Large intestine (tissue), 12 donors: ENCODE data around the gene ZNG1F. TPM values are rescaled to one million over a fixed set of nuclear protein-coding genes. Genes with fewer than 3 reads are reported as not detected.
"Not testable (repeated sequence)": the region's sequence is repeated elsewhere in the genome, so short reads cannot be mapped to it uniquely, and the experiment has no call there.

Experiments
- DNase-seq, 2 donors: peaks; one replicate each; pipeline versions ENCODE4 v3.0.0 to v3.0.0-alpha.2; 2013
- H3K27ac ChIP-seq: one replicate; pipeline ENCODE4 v1.5.1; 2013; ENCODE audit warnings: low read length
- H3K27me3 ChIP-seq: 2 replicates; pipeline ENCODE4 v1.6.1; 2013; ENCODE audit warnings: low read length; ENCODE audit not compliant: control insufficient read depth, insufficient read depth
- H3K36me3 ChIP-seq: 2 replicates; pipeline ENCODE4 v1.6.1; 2013; ENCODE audit warnings: low read length; ENCODE audit not compliant: control insufficient read depth, insufficient read depth
- H3K4me1 ChIP-seq: one replicate; pipeline ENCODE4 v1.6.1; 2013; ENCODE audit warnings: low read length; ENCODE audit not compliant: control insufficient read depth, insufficient read depth
- H3K4me3 ChIP-seq: one replicate; pipeline ENCODE4 v1.5.1; 2013; ENCODE audit warnings: low read length
- H3K9me3 ChIP-seq: one replicate; pipeline ENCODE4 v1.6.1; 2013; ENCODE audit warnings: mild to moderate bottlenecking, low read depth, low read length, moderate library complexity; ENCODE audit not compliant: control insufficient read depth
- WGBS: methylation state at CpG from one replicate; pipeline ENCODE4 v1.1.5; 2013; ENCODE audit warnings: low lambda C conversion rate; ENCODE audit not compliant: insufficient coverage; 5-methylcytosine and 5-hydroxymethylcytosine counted together
- long read RNA-seq, 11 donors: transcript quantifications; one replicate each; lab custom pipeline, GENCODE V29; 2026
- polyA plus RNA-seq: library from polyadenylated mRNA; unstranded; fragments of 120-200 nt; gene quantifications from one replicate; pipeline ENCODE4 v1.2.1, GENCODE V29; 2013

Gene ZNG1F
- polyA plus RNA-seq = 27.5 TPM
- long read RNA-seq, donor 1, partial matches to known transcripts = 5 of 6 reads
- long read RNA-seq, donor 1, other reads (novel, unspliced or antisense) = 0 of 6 reads
- long read RNA-seq, donor 2, partial matches to known transcripts = 25 of 25 reads
- long read RNA-seq, donor 2, other reads (novel, unspliced or antisense) = 0 of 25 reads
- long read RNA-seq, donor 3 = 0 reads
- long read RNA-seq, donor 4 = 0 reads
- long read RNA-seq, donor 5, partial matches to known transcripts = 0 of 1 reads
- long read RNA-seq, donor 5, other reads (novel, unspliced or antisense) = 0 of 1 reads
- long read RNA-seq, donor 6, partial matches to known transcripts = 24 of 25 reads
- long read RNA-seq, donor 6, other reads (novel, unspliced or antisense) = 0 of 25 reads
- long read RNA-seq, donor 7, partial matches to known transcripts = 19 of 19 reads
- long read RNA-seq, donor 7, other reads (novel, unspliced or antisense) = 0 of 19 reads
- long read RNA-seq, donor 8, partial matches to known transcripts = 42 of 45 reads
- long read RNA-seq, donor 8, other reads (novel, unspliced or antisense) = 0 of 45 reads
- long read RNA-seq, donor 9, partial matches to known transcripts = 34 of 36 reads
- long read RNA-seq, donor 9, other reads (novel, unspliced or antisense) = 0 of 36 reads
- long read RNA-seq, donor 10, partial matches to known transcripts = 16 of 18 reads
- long read RNA-seq, donor 10, other reads (novel, unspliced or antisense) = 0 of 18 reads
- long read RNA-seq, donor 11, partial matches to known transcripts = 23 of 24 reads
- long read RNA-seq, donor 11, other reads (novel, unspliced or antisense) = 0 of 24 reads

- not testable (repeated sequence) for H3K36me3 ChIP-seq, H3K4me1 ChIP-seq, H3K27ac ChIP-seq, DNase-seq, H3K9me3 ChIP-seq, H3K27me3 ChIP-seq, H3K4me3 ChIP-seq
- no CpG with 5 or more reads among the region's 31 CpGs for WGBS
These were observed at the start of gene ZNG1F for GRCh38 chr9:41189217-41189616. Gene ZNG1F, minus strand, starts transcription at chr9:41189317. Its CDS starts 59 bp downstream, at chr9:41189258.

DNA sequence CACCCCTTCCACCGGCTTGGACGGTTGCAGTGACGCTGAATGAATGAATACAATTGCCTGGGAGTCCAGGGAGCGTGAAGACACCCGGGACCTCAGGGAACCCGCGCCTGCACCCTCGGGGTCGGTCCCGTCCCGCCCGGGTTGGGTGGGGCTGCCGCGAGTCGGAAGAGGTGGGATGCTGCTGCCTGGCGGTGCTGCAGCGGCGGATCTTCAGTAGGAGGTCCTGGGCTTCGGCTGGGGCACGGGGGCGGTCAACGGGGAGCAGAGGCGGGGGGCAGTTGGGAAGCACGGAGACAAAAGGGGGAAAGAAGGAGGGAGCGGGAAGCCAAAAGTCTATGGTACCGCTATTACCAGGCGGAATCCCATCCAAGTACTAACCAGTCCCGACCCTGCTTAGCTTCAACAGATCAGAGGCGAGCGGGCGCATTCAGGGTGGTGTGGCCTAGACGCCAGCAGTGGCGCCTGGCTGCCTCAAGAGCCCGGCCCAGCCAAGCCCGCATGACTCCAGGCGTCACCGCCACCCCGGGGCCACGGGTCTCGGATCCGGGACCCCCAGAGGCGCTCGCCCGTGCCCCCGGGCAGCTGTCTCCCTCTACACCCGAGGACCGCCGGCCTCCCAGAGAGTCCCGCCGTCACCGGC lies 48.1 kb upstream of the ZNG1F start:
- not testable (repeated sequence) for H3K27me3 ChIP-seq, H3K27ac ChIP-seq, H3K4me3 ChIP-seq, H3K36me3 ChIP-seq, H3K4me1 ChIP-seq
- WGBS = no CpG with 5 or more reads among the region's 51 CpGs
- DNase-seq = peak in 1 of 2 donors; percentile 31
- peaks cover 14% of the 10 kb centered on the region for H3K9me3 ChIP-seq

DNA sequence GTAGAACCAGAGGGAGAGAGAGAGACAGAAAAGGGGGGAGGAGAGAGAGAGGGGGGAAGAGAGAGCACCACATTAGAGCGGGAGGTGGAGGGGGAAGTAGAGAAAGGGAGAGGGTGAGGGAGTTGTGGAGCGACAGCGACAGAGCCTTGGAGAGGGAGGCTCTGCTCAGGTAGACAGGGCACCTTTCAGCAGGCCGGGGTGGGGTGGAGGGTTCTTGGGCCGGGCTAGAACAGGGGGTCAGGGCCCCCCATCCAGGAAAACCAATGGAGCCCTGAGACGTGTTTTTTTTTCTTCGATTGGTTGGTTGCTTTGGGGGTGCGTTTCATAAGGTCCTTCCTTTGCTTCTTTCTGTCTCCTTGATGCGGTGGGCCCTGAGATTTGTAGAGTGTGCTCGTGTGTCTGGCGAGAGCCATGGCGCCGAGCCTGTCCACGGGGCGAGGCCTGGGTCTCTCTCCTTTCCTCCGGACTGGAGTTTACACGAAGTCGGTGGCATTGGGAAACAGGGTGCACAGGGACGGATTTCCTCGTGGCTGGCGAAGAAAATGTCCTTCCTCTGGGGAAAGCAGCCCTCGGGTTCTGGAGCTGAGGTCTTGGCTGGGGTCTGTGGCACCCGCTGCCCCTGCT lies 47.5 kb upstream of the ZNG1F start:
- not testable (repeated sequence) for DNase-seq, H3K27me3 ChIP-seq, H3K4me1 ChIP-seq, H3K36me3 ChIP-seq, H3K27ac ChIP-seq, H3K4me3 ChIP-seq
- peaks cover 14% of the 10 kb centered on the region for H3K9me3 ChIP-seq
- WGBS = 77% methylated on average over 3 of the region's 23 CpGs

DNA sequence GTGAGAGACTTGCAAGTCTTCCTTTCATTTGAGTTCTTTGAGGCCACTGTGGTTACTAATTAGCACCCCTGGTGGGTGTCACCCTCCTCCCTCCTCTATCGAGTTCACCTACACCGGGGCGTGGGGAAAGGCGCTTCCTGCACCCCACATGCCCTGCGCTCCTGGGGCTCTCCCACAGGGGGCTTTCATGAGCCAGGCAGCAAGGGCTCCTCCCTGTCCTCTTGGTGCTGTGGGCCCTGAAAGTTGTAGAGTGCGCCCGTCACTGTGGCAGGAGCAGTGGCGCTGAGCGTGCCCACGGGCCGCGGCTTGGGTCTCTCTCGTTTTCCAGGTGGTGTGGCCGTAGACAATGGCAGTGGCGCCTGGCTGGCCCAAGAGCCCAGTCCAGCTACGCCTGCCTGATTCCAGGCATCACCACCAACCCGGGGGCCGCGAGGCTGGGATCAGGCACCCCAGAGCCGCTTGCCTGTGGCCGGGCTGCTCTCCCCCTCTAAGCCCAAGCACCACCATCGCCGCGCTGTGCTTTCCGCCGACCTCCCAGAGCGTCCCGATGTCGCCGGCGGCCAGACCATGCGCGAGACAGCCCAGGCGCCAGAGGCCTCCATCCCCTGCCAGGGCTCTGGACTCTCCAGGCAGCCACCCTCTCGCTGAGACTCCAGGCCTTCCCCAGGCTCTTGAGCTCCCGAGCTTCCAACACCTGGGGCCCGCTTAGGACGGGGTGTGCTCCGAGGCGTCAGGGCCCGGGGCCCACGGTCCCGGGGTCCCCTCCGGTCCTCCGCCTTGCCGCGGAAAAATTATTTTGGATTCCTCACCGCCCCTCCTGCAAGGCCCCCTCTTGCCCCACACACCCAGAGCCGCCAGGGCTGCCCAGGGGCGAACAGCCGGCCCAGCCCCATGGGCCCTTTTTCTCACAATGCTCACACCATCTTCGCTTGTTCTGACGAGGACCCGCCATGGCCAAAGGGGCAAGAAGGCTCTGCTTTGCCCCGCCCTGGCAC lies 46.0 kb upstream of the ZNG1F start:
- not testable (repeated sequence) for DNase-seq
- peaks cover 14% of the 10 kb centered on the region for H3K9me3 ChIP-seq
- WGBS = no CpG with 5 or more reads among the region's 55 CpGs

GRCh38 chr9:41234221-41234620 lies 45.1 kb upstream of the ZNG1F start:
- not testable (repeated sequence) for H3K27ac ChIP-seq, H3K27me3 ChIP-seq, H3K4me3 ChIP-seq, DNase-seq, H3K36me3 ChIP-seq, H3K4me1 ChIP-seq
- no CpG with 5 or more reads among the region's 3 CpGs for WGBS
- H3K9me3 ChIP-seq = peaks cover 23% of the 10 kb centered on the region

More for the DNA sequence above, 46.0 kb upstream of the ZNG1F start:
- H3K4me3 ChIP-seq, H3K27ac ChIP-seq, H3K4me1 ChIP-seq, H3K36me3 ChIP-seq, H3K27me3 ChIP-seq: not testable (repeated sequence)

DNA sequence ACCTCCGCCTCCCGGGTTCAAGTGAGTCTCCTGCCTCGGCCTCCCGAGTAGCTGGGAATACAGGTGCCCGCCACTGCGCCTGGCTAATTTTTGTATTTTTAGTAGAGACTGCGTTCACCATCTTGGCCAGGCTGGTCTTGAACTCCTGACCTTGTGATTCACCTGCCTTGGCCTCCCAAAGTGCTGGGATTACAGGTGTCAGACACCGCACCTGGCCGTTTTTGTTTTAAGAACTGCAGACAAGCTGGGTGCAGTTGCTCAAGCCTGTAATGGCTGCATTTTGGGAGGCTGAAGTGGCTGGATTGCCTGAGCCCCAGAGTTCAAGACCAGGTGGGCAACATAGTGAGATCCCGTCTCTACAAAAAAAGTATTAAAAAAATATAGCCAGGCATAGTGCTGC lies 43.2 kb upstream of the ZNG1F start:
- not testable (repeated sequence) for H3K36me3 ChIP-seq, DNase-seq, H3K4me3 ChIP-seq, H3K4me1 ChIP-seq, H3K27ac ChIP-seq, H3K27me3 ChIP-seq
- H3K9me3 ChIP-seq = peaks cover 22% of the 10 kb centered on the region
- 84% methylated on average over 3 of the region's 10 CpGs for WGBS

GRCh38 chr9:41230418-41230817 lies 41.3 kb upstream of the ZNG1F start:
- not testable (repeated sequence) for H3K36me3 ChIP-seq, H3K4me3 ChIP-seq, H3K27ac ChIP-seq, H3K27me3 ChIP-seq, H3K4me1 ChIP-seq
- peaks cover 18% of the 10 kb centered on the region for H3K9me3 ChIP-seq
- no CpG with 5 or more reads among the region's 3 CpGs for WGBS
- peak in 1 of 2 donors; percentile 10 for DNase-seq

DNA sequence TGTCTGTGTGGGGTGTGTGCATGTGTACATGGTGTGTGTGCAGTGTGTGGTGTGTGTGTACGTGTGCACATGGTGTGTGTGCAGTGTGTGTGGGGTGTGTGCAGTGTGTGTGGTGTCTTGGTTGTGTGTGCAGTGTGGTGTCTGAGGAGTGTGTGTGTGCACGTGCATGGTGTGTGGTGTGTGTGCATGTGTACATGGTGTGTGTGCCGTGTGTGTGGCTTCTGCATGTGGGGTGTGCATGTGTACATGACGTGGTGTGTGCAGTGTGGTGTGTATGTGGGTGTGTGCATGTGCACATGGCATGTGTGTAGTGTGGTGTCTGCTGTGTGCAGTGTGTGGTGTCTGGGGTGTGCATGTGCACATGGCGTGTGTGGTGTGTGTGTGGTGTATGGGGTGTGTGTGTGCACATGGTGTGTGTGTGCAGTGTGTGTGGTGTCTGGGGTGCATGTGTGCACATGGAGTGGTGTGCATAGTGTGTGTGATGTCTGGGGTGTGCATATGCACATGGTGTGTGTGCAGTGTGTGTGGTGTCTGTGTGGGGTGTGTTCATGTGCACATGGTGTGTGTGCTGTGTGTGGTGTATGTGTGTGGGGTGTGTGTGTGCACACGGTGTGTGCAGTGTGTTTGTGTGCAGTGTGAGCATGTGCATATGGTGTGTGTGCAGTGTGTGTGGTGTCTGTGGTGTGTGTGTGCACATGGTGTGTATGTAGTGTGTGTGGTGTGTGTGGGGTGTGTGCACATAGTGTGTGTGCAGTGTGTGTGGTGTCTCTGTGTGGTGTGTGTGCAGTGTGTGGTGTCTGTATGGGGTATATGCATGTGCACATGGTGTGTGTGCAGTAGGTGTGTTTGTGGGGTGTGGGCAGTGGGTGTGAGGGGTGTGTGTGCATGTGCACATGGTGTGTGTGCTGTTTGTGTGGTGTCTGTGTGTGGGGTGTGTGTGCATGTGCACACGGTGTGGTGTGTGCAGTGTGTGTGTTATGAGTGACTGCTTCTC lies 40.6 kb upstream of the ZNG1F start:
- WGBS = 60% methylated on average over 5 of the region's 7 CpGs
- peak; percentile 21 for DNase-seq
- H3K27me3 ChIP-seq = peaks cover 5% of the 10 kb centered on the region
- no peak overlapping the region for H3K27ac ChIP-seq
- peaks cover 11% of the 10 kb centered on the region for H3K9me3 ChIP-seq
- no peaks in the 10 kb centered on the region for H3K4me1 ChIP-seq
- H3K4me3 ChIP-seq = no peak overlapping the region
- H3K36me3 ChIP-seq = no peaks in the 10 kb centered on the region

GRCh38 chr9:41219831-41220230 lies 30.7 kb upstream of the ZNG1F start:
- H3K4me3 ChIP-seq, H3K9me3 ChIP-seq, H3K36me3 ChIP-seq, H3K27ac ChIP-seq, DNase-seq, H3K4me1 ChIP-seq, H3K27me3 ChIP-seq: not testable (repeated sequence)
- WGBS = no CpG with 5 or more reads among the region's 4 CpGs
